HG02970 (cell line): ENCODE data around the gene LRRC4C.

Experiments
- ATAC-seq: cut with Tn5 transposase; IDR thresholded peaks from one replicate; pipeline ENCODE4 v1.9.1; 2021; ENCODE audit warnings: mild to moderate bottlenecking, moderate library complexity, moderate number of reproducible peaks; ENCODE audit not compliant: unreplicated experiment, low FRiP score

Gene LRRC4C

DNA sequence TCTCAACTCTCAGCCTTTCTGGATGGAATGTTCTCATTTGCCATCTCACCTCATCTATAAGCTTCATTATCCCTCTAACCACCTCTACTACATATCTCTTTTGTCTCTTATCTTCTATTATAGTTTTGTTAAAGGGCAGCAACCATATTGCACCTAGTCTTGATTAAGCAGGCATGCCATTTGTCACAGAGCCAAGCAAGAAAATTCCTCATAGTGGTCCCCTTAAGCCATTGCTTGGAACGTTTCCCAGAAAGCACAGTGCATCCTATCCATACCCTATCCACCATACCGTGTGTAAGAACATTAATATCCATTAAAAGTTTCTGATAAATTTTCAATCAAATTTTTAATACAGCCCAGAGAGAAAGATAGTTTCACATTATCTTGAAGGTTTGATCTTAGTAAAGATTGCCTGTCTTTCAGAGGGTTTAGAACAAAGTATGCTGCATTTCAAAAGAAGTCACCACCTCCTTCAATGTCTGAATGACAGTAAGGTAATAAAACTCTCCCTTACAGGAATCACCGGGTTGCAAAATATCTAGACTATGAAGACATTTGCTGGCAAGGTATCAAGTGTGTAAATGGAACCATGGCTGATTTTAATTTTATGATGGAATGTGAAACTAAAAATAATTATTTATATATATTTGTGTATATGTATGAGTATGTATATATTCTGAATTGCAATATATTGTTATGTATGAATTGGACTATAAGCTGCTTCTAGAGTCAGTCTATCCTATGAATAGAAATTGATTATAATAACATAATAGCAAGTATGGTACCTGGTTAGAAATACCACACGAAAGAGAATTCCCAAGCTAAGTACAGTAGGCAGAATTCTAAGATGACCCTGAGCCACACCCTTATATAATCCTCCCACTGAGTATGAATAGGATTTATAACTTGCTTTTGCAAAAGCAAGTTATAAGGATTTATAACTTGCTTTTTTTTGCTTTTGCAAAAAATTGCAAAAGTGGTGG lies 1296.3 kb downstream of the LRRC4C start:
- ATAC-seq = no peak

DNA sequence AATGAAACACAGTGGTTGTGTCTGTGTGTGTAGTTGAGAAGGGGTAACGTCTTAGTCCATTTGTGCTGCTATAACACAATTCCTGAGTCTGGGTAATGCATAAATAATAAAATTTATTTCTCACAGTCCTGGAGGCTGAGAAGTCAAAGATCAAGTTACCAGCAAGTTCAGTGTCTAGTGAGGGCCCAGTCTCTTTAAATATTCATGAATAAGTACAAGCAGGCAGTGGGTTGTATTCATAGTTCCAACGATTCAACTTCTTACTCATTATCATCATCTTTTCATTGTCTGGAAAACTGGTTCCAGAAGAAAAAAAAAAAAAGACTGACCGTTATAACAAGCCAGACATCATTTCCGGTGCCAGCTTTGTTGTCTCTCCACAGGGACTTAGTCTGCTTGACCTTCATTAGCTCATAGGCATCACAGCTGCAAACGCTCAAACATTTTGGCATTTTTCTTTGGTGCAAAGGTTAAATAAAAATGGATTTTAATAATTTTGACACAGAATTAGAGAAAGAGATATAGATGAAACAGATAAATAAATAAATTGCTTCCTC lies 1297.5 kb downstream of the LRRC4C start:
- ATAC-seq = no peak

DNA sequence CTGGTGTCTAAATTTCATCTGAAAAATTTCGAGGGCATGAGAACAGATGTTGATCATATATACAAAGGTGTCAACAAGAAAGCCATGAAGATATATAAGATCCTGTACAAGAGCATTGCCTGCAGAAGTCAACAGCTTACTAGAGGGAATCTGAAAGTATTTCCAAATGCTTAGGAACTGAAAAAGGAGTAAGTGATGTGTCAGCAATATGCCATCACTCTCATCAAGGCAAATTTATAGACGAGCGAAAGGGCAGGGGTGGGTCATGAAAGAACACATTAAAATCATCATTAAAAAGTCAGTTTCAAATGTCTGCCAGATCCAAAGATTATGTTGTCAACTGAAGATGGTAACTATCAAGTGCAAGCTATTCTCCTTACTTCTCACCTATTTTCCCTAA lies 1299.0 kb downstream of the LRRC4C start:
- no peak for ATAC-seq

DNA sequence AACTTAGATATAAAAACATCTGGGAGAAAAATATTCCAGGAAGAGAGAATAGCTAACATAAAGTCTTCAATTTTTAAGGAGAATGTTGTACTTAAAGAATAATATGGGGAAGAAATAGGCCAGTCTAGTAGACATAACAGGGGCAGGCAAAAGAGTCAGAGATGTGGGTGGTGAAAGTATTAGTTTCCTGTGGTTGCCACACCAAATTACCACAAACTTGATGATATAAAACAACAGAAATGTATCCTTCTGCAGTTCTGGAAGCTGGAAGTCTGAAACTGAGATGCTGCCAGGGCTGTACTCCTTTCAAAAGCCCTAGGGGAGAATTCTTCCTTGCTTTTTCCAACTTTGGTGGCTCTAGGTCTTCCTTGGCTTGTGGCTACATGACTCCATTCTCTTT lies 1309.7 kb downstream of the LRRC4C start:
- no peak for ATAC-seq

DNA sequence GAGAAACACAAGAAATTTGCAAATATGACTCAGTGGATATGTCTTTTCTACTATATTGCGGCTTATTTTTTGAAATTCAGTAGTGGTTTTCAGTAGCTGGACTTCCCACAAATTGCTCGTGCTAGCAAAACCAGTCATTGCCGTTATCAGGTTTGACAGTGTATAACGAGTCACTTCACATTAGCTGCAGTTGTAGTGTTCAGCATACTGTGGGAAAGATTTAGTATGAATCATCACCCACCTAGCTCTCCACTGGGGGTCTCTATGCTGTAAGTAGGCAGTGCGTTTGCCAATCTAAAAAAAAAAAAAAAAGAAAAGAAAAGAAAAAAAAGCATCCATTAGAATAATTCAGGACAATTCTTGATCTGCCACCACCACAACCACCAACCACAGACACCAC lies 1318.9 kb downstream of the LRRC4C start:
- ATAC-seq = no peak

DNA sequence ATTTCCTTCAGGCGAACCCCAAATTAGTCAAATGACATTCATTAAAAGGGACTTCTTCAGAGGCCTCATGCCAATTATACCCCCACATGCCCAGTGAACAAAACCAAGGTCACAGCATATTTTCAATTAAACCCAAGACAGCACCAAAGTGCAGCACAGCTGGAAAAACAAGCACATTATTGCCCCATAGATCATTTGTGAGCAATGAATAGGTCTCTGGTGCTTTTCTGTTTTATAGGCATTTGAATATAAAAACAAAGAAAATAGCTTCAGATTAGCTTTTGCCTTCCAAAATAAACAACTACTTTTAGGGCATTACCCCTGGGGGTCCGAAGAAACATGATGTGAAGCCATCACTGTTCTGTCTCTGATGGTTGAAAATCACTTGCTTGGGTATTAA lies 1319.9 kb downstream of the LRRC4C start:
- ATAC-seq = no peak

DNA sequence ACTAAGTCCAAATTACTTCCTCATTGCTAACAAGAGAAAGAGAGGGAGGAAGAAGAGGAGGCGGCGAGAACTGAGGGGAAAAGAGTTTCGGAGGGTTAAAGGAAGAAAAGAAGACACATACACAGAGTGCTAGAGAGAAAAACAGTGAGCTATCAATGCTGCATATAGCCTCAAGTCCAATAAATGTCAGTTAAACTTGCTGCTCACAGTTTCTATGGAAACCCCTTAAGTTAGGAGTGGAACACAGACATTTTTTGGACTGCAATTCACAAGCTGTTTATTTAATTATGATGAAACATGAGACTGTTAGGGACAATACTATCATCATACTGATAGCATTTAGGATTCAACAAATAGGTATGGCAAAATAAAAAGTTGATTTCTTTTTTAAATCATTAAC lies 1320.4 kb downstream of the LRRC4C start:
- ATAC-seq = no peak

DNA sequence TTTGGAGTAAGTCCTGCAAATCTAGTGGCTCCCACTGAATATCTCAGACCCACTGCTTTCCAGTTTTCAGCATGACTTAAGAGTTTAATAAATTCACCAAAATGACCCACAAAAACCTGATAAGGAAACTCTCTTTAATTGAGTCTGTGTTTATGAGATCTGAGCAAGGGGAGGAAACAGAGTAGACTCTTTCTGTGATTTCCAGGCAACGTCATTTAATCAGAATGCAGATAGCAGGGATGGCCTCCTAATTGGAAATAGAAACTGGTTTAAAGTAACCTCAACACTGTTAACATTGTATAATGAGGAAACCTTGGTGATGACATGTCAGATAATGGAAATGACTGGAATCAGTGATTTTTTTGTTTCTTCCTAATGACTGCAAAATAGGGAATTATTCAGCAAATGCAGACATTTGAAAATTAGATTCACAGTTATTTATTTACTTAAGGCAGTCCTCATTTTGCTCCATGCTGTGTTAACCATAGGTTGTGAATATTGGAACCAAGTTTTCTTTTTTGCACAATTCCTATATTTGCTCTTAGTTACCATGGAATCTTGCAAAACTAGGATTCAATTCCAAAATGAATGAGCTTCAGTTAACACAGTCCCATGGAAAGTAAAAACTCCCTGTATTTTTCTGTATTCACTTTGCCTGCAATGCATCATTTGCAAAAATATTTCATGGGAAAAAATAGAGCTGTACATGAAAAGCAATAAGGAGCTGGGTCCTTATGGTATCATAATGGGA lies 1324.5 kb downstream of the LRRC4C start:
- ATAC-seq = no peak

DNA sequence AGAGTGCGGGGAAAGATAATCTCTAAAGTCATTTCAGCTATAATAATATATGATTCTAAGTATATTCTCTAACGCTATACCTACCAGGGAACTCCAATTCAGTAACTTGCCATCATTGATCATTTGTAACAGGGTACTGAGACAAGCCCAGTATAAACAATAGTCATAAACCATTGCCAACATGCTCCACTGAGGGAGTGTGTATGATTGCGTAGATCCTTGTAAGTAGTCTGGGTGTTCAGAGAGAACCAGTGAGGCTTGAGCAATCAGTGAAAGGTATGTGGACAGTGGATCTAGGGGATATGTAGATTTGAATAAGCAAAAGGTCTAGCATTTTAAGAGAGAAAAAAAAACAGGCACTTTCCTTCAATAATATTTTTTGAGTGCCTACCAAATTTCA lies 1326.0 kb downstream of the LRRC4C start:
- no peak for ATAC-seq

DNA sequence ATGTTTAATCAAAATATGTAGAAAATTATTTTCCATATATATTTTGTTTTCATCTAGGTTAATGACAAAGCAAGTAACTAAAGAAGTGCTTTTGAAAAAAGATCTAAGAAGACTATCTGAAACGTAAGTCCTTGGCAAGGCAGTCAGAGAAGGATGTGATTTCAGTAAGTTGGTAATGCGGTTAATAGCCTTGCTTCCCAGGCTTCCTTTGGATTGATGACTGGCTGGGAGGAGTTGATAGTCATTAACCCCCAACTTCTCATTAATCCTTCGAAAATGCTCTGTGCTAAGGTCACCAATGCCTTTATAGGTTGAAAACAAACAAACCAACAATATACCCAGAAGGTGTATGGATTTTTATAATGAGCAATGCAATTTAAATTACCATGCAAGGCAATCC lies 1326.5 kb downstream of the LRRC4C start:
- no peak for ATAC-seq

DNA sequence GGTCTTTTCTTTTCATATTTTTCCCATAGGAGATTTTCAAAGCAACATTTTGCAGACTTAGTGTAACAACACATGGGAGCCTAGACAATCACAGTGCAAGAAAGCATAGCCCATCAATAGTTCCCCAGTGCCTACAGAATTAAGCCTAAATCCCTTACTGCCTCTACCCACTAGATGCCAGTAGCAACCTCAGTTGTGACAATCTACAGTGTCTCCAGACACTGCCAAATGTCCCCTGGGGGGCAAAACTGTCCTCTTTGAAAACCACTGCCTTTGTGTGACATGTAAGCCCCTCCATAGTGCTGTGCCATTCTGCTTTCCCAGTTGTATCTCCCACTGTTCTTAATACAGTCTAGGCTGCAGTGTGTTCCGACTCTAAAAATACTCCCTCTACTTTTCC lies 1329.0 kb downstream of the LRRC4C start:
- ATAC-seq = no peak

DNA sequence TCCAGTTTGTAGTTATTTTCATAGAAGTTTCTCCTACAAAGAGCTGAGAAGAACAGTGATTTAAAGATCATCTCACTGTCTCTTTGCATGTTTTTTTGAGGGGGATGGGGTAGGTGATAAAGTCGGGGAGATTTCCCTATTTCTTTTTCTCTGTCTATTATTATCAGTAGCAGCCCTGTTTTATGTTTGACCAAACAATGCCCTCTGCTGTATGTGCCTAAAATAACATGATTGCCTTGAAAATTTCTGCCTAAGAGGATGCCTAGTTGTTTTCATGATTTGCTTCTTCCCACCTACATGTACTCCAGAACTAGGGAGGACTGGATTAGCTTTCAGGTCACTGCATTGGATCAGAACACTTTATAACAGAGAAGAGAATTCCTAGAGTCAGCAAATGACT lies 1330.2 kb downstream of the LRRC4C start:
- ATAC-seq = no peak

DNA sequence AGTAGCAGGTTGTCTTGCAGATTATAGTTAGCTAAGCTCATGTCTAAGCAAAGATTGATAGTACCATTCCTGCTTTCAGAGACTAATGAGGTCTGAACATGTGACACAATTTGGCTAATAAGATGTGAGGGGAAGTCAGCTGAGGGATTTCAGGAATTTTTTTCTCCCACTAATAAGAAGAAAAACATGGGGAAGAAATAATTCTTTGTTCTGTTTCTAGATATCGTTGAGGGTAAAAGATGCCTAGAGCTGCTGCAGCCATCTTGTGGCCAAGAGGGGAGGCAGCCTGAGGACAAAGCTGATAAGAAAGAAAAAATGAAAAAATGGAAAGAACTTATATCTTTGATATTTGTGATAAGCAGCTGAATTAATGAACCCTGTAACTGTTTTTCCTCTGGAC lies 1334.4 kb downstream of the LRRC4C start:
- ATAC-seq = no peak

DNA sequence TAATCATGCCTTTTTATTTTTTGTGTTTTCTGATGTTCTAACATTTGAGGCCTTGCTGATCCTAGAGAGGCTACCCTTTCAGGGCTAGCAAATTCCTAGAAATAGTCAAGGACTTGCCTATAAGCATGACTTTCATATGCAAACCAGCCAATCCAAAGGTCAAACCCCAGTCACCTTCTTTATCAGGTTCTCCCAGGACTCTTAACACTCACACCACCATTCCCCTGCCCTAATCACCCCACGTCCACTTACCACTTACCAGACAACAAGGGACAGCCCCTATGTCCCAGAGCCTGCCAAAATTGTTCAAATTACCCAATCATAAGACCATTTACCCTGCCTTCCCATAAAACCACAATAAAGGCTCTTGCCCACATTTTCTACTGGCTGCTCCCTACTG lies 1339.8 kb downstream of the LRRC4C start:
- ATAC-seq = no peak

DNA sequence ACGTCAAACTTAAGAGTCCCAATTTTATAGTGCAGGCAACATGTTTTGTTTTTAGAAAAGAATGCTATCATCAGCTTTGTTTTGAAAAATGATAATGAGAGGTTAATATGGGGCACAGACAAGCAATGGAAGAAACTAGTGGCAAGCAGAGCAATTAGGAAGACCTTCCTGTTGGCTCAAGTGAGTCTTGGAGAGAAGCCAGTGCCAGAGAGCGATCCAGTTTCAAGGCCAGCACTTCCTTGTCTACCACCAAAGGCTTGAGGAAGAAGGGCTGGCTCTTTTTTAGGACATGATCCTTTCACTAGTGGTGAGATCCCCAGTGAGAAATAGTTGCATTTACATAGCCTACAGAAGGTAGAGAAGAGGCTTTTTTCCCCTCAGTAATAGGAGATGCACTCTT lies 1340.7 kb downstream of the LRRC4C start:
- no peak for ATAC-seq

DNA sequence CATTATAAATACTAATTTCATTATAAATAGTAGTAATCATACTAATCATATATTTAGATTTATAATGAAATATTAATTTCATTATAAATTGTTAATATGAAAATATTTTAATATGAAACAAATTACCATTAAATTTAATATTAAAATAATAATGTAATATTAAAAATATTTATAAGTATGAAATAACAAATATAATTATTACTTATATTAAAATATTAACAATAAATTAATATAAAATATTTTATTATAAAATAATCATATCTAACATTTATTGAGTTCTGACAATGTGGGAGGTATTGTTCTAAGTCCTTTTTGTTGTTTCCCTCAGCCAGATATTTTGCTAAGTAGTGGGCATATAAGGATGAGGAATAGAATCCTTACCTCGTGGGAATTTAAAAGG lies 1341.4 kb downstream of the LRRC4C start:
- ATAC-seq = no peak

DNA sequence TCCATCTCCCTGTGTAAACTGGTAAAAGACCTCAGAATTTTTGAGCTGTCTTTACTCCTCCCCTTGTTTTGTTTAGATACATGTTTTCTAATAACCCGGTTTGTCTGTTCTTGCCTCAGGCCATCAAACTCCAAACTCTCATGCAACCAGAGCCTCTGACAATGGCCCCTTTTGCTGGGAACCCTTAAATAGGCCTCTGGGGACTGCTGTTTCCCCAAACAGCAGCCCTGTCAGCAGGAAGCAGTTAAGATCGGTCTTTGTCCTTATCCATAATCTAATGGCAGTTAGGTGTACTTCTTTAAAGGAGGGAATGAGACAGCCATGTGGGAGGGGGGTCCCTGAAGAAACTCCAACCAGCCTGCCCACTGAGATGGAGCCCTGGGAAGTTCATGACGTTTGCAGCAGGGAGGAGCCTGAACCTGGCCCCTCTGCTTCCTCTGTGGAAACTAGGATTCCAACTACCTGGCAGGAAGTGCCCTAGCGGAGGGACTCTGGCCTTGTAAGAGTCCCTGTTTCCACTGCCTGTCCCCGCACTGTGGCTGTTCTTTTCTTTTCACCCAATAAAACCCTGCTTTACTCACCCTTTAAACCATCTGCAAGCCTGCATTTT lies 1354.4 kb downstream of the LRRC4C start:
- ATAC-seq = no peak

DNA sequence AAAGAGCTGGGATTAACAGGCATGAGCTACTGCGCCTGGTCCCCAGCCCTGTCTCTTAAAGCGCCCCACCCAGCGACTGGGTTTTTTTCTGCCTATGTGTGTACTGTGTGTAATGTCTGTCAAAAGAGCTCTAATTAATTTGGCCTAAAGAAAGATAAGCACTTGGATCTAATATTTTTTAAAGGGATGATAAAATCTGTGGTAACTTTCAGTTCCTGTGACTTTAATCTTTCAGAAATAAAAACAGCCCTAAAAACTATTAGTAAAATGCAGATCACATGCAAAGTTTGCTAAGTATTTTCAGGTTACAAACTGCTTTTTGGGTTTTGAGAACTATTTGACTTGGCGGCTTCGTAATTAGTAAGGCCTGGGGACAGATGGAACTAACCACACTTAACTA lies 1358.7 kb downstream of the LRRC4C start:
- no peak for ATAC-seq

DNA sequence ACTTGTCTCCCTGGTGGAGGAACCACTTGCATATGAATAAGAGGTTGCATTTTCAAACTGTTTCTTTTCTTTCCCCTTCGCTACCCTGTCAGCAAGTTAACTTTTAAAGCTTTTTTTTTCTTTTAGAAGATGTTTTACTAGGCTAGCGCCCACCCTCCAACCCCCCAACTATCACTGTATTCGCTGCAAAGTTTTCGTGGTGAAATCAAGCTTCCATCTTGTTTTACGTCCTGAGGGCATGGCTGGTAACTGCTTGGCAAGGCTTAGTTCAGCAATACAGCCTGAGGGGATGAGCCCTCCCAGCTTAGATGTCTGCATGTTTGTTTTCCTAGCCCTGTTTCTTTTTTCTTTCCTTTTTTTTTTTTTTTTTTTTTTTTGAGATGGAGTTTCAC lies 1359.3 kb downstream of the LRRC4C start:
- ATAC-seq = no peak

DNA sequence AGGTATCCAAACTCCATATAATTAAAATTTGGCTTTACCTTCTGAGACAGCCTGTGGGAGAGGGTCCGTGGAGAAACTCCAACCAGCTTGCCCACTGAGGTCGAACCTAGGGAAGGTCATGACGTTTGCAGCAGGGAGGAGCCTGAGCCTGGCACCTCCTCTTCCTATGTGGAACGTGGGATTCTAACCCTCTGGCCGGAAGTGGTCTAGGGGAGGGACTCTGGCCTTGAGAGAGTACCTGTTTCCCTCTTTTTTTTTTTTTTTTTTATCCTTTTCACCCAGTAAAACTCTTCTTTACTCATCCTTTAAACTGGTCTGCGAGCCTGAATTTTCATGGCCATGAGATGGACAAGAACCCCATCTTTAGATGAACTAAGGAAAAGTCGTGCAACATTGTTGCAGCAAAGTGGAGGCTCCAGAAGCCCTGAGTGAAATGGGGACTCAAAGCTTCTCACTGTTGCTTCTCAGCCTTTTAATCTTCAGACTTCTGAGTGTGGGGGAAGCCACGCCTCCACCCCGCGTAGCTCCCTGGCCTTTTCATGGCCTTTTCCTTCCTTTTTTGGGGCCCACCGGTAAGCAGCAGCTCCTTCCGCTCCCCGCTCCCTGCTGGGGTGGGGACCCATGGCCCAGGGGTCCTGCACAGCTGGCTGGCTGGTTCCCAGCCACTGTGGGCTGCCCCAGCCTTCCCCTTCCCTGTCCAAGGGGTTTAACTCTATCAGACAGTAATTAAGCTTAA lies 1359.9 kb downstream of the LRRC4C start:
- no peak for ATAC-seq
